HL-60/S4 treated with retinoic acid at 250 ng/mL for 4 days and 3 days (cell line): ENCODE measurements around the gene CAPN5.

ENCODE experiments used
- in situ Hi-C: fragments of 300-500 bp; cut with MboI; formaldehyde crosslinking; loops from 2 replicates; pipeline ENCODE4 v1.7.0; 2022; ENCODE audit warnings: low sequenced_read_pairs

Gene CAPN5

DNA sequence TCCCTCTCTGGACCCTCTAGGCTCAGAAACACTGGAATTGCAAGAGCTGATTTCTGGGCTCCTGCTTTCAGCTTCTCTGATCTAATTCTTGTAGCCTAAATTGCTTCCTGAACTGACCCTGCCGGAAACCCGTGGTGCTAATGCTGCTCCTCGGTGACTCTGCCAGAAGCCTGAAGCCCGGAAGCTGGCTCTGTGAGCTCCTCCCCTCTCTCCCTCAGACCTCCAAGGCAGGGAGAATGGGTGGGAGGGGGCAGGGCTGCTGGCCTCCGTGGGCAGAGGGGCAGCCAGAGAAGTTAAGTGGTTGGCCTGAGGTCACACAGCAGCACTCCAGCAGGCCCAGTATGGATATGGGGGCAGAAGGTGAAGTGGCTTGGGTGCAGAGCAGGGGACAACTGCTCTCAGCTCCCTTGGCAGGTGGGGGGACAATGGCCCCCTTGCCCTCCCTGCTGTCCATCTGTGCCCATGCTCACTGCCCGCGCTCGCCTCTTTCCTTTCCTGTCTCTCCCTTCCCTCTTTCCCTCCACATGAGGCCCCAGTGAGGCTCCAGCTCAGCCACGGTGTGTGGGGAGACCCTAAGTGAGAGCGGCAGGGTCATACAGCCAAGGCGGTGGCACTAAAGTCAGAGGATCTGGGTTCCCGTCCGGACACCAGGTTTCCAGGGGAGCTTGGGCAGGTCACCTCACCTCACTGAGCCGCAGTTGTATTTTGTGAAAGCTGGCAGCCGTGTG lies 16.2 kb downstream of the CAPN5 start:
- in situ Hi-C loops = no loop called here

DNA sequence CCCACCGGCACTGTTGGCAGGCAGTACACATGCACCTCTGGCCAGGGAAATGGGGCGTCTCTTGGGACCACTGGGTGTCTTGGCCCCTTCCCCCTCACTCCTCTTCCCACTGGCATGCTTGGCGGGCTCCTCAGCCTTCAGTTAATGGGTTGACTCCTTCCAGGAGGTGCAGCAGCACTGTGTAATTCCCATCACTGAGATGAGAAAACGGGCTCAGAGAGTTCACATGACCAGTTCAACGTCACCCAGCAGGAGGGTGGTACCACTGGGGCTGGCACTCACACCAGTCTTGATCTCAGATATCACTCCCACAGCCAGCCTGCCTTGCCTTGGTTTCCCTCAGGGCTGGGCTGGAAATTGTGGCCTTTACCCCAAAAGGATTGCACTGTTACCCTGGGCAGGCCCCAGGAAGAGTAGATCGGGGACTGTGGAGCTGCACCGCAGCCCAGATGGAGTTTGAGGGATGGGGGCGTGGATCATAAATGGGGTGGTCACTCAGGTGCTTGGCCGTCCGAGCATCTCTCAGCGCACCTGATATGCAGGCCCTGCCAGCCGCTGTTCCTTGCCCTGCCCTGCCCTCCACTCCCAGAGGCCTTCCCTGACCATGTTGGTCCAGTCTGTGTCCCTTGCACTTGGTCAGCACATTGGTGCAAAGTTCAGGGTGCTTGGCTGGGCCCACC lies 16.9 kb downstream of the CAPN5 start:
- in situ Hi-C loops = no loop called here

DNA sequence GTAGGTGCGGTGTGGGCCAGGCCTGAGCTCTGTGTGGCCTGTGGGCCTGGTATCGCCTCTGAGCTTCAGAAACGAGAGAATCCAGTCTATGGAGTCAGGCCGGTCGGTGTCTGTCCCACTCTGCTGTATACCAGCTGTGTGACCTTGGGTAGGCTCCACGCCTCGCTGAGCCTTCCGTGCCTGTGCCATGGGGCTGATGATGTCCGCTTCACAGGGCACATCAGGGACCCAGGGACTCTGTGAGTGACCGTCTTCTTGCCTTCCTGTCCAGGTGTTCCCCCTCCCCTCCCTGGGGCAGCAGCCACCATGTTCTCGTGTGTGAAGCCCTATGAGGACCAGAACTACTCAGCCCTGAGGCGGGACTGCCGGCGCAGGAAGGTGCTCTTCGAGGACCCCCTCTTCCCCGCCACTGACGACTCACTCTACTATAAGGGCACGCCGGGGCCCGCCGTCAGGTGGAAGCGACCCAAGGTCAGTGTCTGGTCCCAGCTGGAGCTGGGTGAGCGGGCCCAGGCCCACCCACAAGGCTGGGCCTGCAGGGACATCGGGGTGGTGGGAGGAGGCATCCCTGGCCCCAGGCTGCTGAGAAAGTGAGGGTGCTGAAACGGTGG lies 17.9 kb downstream of the CAPN5 start:
- in situ Hi-C loops = no loop called here

DNA sequence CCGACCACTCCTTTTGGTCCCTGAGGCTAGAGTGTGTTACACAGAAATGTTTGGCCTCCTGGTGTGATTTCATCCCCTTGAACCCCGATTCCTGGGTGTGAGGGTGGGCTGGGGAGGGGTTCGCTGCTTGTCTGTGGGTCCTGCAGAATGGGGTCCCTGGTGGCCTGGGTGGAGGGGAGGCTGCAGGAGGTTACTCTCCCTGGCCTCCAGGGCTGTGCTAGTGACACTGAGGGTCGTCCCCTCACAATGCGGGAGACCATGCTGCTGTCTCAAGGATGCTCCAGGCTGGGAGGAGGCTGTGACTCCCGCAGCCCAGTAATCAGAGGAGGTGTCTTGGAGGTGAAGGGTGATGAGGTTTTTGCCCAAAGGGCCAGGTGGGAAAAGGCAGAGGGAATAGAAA lies 18.9 kb downstream of the CAPN5 start:
- in situ Hi-C loops = no loop called here

DNA sequence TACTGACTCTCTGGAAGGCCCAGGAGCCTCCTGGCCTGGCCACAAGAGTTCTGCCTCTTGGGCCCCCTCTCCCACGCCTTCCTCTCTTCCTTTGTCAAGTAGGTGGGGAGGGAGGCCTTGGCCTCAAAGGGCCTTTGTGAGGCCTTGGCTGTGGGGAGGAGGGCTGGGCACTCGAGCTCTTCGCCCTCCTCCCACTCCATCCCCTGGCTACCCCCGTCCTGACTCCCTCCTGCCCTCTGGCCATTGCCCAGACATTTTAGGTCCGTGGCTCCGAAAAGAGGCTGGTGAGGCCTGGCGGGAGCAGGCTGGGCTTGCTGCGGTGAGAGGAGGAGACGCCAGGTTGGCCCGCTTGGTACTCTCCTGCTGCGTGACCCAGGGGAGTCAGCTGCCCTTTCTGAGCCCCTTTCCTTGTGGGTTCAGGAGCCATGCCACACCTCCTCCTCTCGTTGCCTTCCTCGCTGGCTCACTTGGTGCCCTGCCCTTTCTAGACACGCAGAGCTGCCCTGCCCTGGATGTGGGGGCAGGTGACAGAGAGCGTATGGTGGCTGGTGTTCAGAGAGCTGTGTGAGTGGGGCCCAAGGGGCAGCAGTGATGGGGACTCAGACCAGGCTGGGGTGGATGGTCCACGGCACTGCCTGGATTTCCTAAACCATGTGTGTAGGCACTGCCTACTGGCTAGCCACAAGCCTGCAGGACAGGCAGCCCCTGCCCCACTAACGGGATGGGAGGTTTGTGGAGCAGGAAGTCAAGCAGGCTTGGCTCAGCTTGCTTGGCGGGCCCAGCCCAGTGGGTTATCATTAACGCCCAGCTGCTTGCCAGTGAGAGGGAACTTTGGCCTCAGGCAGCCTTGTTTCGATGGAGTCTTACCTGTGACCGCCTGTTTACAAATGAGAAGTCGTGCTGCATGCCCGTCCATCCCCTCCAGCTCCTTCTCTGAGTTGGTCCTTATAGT lies 20.0 kb downstream of the CAPN5 start:
- in situ Hi-C loops = no loop called here

DNA sequence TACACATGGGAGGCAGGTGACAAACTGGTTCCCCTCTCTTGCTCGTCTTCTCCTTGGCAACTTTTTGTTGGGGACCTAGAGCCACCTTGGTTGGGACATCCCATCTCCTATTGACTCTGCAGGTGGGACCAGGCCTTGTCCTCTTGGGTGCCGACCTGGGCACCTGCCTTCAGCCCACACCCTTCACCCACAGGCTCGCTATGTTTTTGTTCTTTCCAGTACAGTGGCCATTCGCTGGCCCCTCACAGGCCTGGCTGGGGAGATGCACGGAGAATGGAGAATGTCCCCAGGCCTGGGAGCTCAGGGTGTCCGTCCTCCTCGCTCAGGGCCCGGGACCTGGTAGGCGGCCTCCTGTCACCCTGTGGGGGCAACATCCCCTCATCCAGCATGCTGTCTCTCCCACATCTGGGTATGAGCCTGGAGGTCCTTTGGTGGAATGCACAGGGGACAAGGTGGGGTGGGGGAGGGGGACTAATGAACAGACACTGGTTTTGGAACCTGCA lies 21.0 kb downstream of the CAPN5 start:
- in situ Hi-C loops = no loop called here

DNA sequence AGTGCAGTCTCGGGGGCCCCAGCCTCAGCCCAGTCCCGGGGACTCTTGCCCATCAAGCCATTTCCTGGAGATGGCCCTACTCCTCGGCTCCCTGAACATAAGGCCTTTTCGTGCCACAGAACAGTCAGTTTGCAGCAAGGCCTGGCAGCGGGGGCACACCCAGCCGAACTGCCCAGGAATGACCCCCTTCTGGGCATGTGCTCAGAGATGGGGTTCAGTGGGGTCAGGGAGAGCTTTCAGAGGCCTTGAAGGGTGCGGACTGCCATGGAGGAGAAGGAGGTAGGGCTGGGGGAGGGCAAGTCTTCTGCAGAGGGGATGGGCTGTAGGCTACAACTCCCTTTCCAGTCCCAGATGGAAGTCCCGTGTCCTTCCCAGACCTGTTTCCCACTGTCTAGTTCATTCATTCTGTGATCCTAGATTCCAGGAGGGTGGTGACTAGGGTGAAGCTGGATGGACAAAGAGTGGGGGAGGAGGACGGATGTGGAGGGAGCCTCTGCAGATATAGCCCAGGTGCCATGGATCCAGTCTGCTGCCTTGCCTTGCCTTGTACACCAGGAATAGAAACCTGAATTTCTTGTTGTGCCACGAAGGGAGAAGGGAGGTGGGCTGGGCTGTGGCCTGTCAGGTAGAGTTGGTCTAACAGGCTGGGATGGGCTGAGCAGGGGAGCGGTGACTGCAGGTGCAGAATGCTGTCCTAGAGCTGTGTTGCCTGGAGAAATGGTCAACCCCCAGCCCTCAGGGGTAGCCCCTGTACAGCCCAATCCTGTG lies 21.6 kb downstream of the CAPN5 start:
- in situ Hi-C loops = no loop called here

DNA sequence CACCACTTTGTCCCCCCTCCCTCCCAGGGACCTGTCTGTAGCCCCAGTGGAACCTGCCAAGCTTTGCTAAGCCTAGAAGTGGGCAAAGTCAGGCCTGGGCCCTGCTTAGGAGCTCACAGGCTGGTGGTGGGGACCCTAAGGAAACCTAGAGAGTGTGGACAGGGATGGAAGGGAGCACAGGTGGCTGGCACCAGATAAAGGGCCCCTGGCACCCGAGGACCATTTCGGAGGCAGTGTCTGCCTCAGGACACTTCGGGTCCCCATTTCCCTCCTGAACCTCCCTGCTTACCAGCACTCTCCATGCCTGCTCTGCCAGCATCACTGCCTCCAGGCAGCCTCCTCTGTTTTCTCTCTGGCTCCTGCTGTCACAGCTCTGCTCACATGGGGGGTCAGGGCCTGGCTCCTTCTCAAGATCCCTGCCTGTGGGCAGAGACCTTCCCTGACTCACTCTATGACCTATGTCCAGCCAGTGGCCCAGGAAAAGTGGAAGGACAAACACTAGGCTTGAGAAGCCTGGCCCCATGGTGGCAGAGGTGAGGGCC lies 22.3 kb downstream of the CAPN5 start:
- in situ Hi-C loops = no loop called here

DNA sequence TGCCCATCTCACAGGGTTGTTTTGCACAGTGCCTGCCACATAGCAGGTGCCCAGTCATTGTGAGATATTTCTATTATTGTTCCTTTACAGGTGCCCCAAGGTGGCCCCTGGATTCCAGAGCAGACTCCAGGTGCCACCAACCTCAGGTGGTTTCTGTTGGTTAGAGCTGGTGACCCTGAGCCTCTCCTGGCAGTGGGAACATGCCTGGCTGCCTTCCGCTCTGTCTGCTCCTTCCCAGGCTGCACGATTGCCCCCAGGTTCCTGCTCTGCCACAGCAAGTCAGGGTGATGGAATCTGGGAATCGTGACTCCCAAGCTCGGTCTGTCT lies 23.2 kb downstream of the CAPN5 start:
- in situ Hi-C loops = no loop called here

DNA sequence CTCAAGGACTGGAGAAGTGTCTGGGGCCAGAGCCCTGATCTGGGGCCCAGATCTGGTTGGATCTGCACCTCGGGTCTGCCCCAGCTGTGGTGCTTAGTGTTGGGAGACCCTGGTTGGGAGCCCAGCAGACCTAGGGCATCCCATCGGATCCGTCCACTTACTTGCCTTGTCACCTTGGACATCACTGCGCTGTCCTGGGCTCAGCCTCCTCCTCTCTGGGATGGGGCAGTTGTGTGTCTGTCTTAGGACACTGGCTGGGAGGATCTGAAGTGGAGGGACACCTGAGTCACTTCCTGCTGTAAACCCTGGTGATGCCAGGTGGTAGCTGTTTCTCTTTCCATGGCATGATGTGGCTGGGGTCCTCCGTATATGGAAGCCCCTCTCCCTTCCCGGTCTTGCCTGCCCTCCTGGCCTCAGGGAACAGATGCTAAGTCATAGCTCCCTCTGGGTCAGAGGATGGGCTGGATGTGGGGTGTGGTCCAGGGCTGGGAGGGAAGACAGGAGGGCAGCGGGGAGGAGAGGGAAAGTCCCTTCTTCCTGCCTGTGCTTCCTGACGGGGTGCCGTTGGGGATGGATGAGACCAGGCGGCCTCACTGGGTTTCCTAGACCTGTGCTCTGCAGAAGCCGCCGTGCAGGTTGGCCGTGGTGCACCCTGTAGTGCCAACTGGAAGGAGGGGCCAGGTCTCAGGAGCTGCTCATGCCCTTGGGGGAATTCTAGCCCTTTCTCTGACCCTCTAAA lies 23.8 kb downstream of the CAPN5 start:
- in situ Hi-C loops = no loop called here

DNA sequence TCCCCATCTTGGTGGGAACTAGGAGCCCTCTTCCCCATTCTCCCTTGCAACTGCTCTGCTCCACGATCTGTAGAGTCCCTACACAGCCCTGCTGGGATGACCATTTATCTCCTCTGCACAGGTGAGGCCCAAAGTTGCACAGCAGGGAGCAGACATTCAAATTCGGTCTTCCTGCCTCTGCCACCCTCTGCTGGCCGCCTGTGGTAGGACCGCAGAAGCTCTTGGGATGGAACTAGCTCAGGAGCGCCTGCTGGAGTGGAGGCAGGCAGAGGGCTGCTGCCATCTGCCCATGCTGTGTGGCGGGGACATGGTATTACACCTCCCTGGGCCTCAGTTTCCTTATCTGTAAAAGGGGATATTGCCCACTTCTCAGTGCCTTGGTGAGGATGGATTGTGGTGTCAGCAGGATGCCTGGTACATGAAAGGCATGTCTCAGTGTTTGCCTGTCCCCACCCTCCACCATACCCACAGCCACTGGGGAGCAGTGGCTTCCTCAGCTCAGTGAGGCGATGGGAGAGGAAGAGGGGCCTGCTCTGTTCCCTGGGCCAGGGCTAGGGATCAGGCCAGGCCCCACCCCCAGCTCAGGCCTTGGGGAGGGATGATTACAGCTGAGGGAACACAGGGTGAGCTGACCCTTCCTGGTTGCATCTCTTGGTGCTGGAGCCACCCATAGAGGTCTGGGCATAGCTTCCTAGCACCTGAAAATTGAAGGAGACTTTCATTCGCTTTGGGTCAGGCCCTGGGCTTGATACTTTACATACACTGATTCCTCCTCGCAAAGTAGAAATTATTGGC lies 24.6 kb downstream of the CAPN5 start:
- in situ Hi-C loops = no loop called here

DNA sequence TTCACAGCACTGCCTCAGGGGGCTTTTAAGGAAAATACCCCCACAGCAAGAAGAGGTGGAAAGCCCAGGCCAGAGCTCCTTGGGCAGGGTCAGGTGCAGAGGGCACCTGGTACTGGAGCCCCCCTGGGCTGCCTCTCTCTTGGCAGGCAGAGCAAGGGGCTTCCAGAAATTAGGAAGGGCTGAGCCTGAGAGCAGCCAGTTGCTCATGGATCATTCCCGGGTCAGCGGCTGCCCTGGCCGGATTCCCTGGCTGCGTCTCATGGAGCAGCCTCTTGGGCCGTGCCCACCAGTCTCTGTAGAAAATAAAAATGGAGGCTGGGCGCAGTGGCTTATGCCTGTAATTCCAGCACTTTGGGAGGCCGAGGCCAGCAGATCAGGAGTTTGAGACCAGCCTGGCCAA lies 25.6 kb downstream of the CAPN5 start:
- in situ Hi-C loops = no loop called here

DNA sequence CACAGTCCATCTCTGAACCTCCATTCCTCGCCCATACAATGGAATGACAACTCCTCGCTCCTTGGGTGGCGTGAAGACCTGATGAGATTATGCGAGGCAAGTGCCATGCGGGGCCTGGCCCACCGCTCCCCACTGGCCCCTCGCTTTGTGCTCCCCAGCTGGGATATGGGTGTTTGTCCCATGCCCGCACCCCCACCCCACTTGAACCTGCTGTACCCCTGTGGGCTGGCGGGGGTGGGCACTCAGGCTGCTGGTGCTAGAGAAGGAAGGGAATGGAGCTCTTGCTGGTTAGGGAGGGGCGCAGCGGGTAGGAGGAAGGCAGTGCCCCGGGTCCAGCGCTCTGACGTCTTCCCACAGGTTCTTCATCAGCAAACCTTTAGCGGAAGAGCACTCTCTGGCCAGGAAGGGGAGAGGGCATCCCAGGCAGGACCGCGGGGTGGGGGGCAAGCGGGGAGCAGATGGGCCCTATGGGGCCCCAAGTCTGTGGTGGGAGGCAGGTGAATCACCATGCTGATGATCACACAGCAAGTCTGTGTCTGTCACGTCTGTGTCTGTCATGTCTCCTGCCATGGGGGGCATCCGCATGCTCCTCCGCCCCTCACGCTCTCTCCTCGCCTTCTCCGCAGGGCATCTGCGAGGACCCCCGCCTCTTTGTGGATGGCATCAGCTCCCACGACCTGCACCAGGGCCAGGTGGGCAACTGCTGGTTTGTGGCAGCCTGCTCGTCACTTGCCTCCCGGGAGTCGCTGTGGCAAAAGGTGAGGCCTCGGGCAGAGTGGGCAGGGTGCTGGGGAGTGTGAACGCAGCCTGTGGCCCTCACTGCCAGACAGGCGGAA lies 26.5 kb downstream of the CAPN5 start:
- in situ Hi-C loops = no loop called here

DNA sequence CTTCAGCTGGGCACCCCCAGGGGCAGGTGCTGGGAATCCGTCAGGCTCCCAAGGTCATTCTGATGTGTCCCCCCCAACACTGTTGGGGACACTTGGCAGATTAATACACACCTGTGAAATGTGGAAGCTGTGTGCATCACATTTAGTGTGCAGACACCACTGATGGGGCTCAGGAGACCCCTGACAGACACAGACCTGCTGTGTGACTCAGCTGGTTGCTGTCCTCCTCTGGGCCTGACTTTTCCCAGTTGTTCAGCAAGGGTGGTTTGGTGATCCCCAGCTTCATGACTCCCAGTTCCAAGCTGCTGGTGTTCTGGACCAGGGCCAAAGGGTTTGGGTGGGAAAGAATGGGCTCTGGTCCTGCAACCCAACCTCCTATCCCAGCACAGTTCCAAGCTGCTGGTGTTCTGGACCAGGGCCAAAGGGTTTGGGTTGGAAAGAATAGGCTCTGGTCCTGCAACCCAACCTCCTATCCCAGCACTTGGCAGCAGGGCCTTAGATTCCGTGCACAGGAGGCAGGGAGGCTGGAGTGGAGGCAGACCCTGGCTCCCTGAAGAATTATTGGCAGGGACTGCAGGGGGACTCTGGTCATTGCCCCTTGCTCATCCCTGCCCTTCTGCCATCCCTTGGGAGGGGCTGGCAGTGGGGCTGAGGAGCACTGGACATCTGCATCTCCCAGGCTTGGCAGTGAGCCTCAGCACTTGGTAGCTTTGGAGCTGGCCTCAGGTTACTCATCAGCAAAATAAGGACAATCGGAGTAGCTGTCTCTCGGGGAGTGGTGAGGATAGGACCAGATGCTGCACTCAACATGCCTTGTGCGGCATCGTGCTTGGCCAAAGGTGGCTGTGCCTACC lies 27.4 kb downstream of the CAPN5 start:
- in situ Hi-C loops = no loop called here

DNA sequence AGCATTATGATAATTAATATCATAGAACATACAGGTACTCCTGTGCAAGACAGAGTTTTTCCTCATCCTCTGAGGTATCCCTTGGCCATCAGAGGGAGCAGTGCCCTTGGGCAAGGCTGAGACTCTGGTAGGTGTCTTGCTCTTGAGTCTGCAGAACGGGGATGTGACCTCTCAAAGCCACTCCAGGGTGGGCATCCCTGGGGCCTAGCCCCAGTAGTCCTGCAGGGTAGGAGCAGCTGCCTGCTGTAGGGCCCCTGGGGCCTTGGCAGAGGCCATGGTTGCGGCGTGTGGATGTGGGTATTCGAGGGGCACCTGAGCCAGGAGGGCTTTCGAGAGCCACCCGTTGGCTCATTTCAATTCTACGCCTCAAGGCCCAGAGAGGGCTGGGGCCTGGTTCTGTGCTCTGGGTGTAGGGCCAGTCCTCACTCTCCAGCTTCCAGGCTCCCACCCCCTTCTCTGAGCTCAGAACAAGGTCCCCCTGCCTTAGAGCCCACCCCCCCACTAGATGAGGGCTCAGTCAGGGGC lies 28.1 kb downstream of the CAPN5 start:
- in situ Hi-C loops = no loop called here
